ENCODE data around the gene DENND4B.
A peak's percentile ranks its signal among the peaks of the same experiment; 100 is the strongest.

DENND4B gene

DNA sequence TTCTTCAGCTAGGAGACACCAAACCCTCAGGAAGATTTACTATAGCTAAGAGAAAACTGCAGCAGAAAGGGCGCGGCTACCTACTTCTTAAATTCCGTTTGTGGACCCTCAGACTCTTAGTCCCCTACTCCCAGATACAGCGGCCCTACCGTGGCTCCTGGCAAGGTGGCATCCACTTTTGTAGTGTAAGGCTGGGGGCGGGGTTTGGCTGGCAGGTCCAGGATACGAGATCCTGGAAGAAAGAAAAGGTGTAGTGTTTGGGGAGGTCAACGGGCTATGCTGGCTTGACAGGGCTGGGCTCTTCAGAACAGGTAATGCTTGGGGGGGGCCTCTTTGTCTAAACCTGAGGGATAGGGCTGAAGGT, 21.5 kb upstream of the DENND4B start:
- Histone ChIP-seq H3K27ac (ENCODE audit: low read depth, low read length) (peak overlapping the region; percentile 73), H3K27me3 (ENCODE audit: control insufficient read depth in 1 of 2, insufficient read depth in 2 of 2, low read length in 2 of 2) (no peaks in the 10 kb centered on the region), H3K4me3 (ENCODE audit: low read depth in 1 of 2, low read length in 2 of 2) (peak overlapping the region; percentile 66 to 93), H3K9ac (ENCODE audit: low read length) (peak overlapping the region; percentile 44), H3K4me1 (ENCODE audit: insufficient read depth, low read length) (peaks cover 29% of the 10 kb centered on the region), H3K36me3 (ENCODE audit: insufficient read depth, low read length) (no peaks in the 10 kb centered on the region), H3K9me3 (ENCODE audit: low read length) (no peaks in the 10 kb centered on the region)

DNA sequence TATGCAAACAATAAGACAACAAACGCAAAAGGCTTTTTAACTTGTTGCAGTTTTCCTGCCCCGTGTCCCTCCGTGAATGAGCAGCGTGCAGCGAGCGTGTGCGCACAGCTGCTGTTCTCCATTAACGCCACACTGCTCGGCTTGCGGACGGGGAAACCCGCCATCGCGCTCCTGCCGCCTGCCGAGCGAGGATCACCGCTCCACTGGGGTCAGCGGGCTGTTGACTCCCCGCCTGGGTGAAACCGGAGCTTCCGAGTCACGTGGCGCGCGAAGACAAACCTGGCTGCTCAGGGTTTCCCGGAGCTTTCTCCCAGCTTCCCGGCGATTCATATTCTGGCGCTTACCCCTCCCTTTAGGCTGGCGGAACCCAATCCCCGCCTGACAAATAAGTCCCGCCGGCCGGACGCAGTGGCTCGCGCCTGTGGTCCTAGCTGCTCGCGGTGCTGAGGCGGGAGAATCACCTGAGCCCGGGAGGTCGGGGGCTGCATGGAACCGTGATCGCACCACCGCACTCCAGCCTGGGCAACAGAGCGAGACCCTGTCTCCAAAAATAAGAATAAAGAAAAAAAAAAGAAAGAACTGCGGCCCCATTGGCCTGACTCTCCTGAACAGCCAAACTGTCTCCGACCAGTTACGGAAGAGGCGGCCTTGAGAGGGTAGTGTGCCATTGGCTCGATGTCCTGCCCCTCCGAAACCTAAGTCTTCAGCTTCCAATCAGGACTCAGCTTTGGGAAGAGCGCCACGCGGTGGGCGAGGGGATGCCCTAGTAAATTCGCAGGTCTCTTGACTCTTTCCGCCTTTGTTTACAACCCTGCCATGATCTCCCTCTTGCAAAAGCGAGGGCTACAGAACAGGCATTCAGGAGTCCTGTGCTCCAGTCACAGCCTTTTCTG, 20.8 kb upstream of the DENND4B start, which contains the start of gene CREB3L4:
Gene CREB3L4, plus strand, starts transcription at position 796 of the 893 bp plus-strand sequence. CDS start 624 bp downstream, outside the sequence.
- peaks cover 35% of the 10 kb centered on the region for H3K4me1 ChIP-seq (ENCODE audit: insufficient read depth, low read length)
- peak within 1 kb of the TSS; percentile 73 for H3K27ac ChIP-seq (ENCODE audit: low read depth, low read length)
- no peaks in the 10 kb centered on the region for H3K36me3 ChIP-seq (ENCODE audit: insufficient read depth, low read length)
- no peaks in the 10 kb centered on the region for H3K9me3 ChIP-seq (ENCODE audit: low read length)
- H3K27me3 ChIP-seq (ENCODE audit: control insufficient read depth in 1 of 2, insufficient read depth in 2 of 2, low read length in 2 of 2), result no peaks in the 10 kb centered on the region
- peak within 1 kb of the TSS; percentile 66 to 93 for H3K4me3 ChIP-seq (ENCODE audit: low read depth in 1 of 2, low read length in 2 of 2)
- H3K9ac ChIP-seq (ENCODE audit: low read length), result peak within 1 kb of the TSS; percentile 44

DNA sequence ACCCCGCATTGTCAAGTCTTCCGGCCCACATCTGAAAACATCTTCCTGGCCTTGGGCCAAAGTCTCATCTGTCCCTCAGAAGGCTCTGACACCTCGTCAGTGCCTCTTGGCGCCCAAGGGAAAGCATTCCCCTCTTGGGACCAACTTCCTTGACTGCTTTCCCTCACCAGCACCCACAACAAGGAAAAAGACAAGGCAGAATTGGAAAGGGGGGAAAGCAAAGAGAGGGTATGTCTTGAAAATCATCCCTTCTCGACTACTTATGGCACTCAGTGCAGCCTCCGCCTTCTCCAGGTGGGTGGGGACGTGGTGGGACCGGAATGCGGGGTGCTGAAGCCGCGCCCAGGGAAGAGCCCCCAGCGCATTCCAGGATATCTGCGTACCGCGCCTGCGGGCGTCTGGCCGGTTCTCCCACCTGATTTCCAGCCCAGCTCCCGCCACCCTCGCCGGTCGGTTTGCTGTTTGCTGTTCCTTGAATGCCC, 17.4 kb upstream of the DENND4B start:
- Histone ChIP-seq H3K4me3 (ENCODE audit: low read depth in 1 of 2, low read length in 2 of 2) (peak overlapping the region; percentile 67 to 79), H3K27me3 (ENCODE audit: control insufficient read depth in 1 of 2, insufficient read depth in 2 of 2, low read length in 2 of 2) (no peaks in the 10 kb centered on the region), H3K9ac (ENCODE audit: low read length) (peak overlapping the region; percentile 85), H3K36me3 (ENCODE audit: insufficient read depth, low read length) (peaks cover 18% of the 10 kb centered on the region), H3K9me3 (ENCODE audit: low read length) (no peaks in the 10 kb centered on the region), H3K4me1 (ENCODE audit: insufficient read depth, low read length) (peaks cover 57% of the 10 kb centered on the region), H3K27ac (ENCODE audit: low read depth, low read length) (peak overlapping the region; percentile 93)

DNA sequence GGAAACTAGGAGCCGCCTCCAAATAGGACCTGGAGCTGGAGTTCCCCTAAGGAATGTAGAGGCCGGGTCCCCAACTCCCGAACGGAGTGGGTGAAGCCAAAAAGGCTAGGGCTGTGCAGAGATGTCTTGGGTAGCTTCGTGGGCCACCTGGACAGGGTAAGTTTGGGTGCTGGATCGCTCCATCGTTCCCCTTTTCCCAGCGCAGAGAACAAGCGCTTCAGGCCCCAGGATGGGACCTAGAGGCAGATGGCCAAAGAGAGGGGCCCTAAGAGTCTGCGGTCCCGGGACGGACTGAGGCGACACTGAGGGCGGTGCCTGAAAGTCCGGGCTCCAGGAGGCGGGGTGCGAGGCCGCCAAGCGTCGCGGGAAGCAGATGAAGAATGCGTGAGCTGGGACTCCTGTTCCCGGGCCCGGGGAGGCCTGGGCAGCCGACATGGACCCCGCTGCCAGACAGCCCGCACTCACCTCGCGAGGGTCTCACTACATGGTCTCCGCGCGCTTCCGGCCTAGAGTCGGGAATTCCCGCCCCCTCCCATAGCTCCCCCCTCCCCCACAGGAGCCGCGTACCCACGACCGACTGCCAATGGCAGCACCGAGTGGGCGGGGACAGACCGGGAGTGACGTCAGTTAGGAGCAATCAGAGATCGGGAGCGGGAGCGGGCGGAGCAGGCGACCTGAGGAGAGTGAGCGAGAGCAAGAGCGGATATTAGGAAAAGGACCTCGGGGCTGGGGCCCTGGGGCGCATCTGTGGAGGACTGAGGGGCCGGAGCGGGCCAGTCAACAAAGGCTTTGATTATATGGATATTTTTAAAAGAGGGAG, 16.7 kb upstream of the DENND4B start, which contains the start of gene SLC39A1:
Gene SLC39A1, minus strand, starts transcription at position 508 of the 820 bp plus-strand sequence. CDS start 822 bp downstream, outside the sequence.
- H3K36me3 ChIP-seq (ENCODE audit: insufficient read depth, low read length), result peaks cover 18% of the 10 kb centered on the region
- H3K27ac ChIP-seq (ENCODE audit: low read depth, low read length), result peak within 1 kb of the TSS; percentile 93
- peak within 1 kb of the TSS; percentile 85 for H3K9ac ChIP-seq (ENCODE audit: low read length)
- H3K4me1 ChIP-seq (ENCODE audit: insufficient read depth, low read length), result peaks cover 53% of the 10 kb centered on the region
- H3K4me3 ChIP-seq (ENCODE audit: low read depth in 1 of 2, low read length in 2 of 2), result peak within 1 kb of the TSS; percentile 67 to 79
- H3K27me3 ChIP-seq (ENCODE audit: control insufficient read depth in 1 of 2, insufficient read depth in 2 of 2, low read length in 2 of 2), result no peaks in the 10 kb centered on the region
- no peaks in the 10 kb centered on the region for H3K9me3 ChIP-seq (ENCODE audit: low read length)

DNA sequence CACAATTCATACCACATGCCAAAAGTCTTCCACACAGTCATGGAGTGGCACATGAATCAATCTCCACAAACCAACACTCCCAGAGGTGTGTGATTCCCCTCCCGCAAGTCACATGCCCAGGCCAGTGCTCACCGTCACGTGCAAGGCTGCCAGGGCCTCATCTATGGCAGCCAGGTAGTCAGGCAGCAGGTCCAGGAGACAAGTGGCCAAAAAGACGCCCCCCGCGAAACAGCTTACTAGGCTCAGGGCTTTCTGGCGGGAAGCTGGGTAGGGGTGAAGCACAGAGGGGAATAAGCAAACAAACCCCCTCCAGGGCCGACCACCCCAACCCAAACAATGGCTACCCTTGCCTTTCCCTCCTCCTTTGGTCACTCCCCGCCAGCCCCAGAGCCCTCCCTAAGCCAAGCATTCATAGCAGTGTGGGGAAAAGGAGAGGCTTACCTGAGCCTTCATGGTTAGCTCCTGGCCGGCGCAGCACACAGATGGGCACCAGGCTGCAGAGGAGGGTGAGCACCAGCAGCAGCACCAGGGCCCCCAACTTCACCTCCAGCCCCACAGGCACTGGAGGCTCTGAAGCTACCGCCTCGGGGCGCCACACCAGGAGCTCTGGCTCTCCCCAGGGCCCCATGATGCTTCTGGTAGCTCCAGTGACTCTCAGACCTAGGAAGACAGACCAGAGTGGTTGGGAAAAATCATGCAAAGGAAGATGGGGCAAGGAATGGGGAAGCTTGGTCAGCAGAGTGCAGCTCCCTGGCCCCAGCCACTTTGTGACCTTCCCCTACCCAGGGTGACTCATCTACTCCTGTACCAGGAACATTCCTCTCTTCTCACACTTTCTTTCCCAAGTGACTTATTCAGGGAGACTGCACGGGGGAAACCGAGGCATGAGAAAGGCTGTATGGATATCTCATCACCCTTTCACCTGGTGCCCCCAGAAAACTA, 15.8 kb upstream of the DENND4B start:
- H3K4me3 ChIP-seq (ENCODE audit: low read depth in 1 of 2, low read length in 2 of 2), result peak overlapping the region; percentile 67 to 79
- H3K9me3 ChIP-seq (ENCODE audit: low read length), result no peaks in the 10 kb centered on the region
- H3K27ac ChIP-seq (ENCODE audit: low read depth, low read length), result peak overlapping the region; percentile 93
- peaks cover 18% of the 10 kb centered on the region for H3K36me3 ChIP-seq (ENCODE audit: insufficient read depth, low read length)
- H3K27me3 ChIP-seq (ENCODE audit: control insufficient read depth in 1 of 2, insufficient read depth in 2 of 2, low read length in 2 of 2), result no peaks in the 10 kb centered on the region
- peak overlapping the region; percentile 82 for H3K9ac ChIP-seq (ENCODE audit: low read length)
- H3K4me1 ChIP-seq (ENCODE audit: insufficient read depth, low read length), result peaks cover 52% of the 10 kb centered on the region

DNA sequence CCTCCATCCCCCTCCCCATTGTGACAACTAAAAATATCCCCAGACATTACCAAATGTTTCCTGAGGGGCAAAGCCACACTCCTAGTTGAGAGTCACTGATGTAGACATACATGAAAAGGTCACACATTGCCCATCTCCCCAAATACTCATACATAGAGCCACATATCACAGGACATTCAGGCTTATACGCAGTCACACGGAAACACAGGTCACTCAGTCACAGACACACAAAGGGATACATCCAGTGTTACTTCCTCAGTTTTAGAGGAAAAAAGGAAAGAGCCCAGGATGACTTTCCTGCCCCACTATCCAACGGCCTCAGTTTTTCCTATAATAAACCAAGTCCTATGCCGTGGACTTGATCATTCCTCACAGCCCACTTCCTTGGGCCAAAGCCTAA, 14.9 kb upstream of the DENND4B start:
- Histone ChIP-seq H3K9ac (ENCODE audit: low read length) (no peak overlapping the region), H3K36me3 (ENCODE audit: insufficient read depth, low read length) (peaks cover 18% of the 10 kb centered on the region), H3K27me3 (ENCODE audit: control insufficient read depth in 1 of 2, insufficient read depth in 2 of 2, low read length in 2 of 2) (no peaks in the 10 kb centered on the region), H3K4me1 (ENCODE audit: insufficient read depth, low read length) (peaks cover 57% of the 10 kb centered on the region), H3K4me3 (ENCODE audit: low read depth in 1 of 2, low read length in 2 of 2) (peak overlapping the region in 1 of 2 donors; percentile 79), H3K27ac (ENCODE audit: low read depth, low read length) (no peak overlapping the region), H3K9me3 (ENCODE audit: low read length) (no peaks in the 10 kb centered on the region)

DNA sequence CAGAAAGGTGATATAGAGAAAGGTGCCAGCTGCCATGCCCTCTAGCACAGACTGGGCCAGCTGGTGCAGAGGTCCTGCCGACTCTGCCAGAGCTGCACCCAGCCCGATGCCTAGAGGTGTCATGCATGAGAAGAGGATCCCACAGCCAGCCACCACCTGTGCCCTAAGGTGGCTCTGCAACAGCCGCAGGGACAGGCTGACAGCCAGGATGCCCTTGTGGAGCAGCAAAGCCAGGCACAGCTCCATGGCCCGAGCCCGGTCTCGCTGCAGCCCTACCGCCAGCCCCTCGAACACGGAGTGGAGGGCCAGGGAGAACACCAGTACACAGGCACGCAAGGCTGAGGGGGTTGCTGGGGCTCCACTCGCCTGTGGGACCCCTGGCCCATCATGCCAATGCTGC, 13.7 kb upstream of the DENND4B start:
- no peaks in the 10 kb centered on the region for H3K9me3 ChIP-seq (ENCODE audit: low read length)
- H3K4me1 ChIP-seq (ENCODE audit: insufficient read depth, low read length), result peaks cover 60% of the 10 kb centered on the region
- H3K27ac ChIP-seq (ENCODE audit: low read depth, low read length), result peak overlapping the region; percentile 6
- no peak overlapping the region for H3K9ac ChIP-seq (ENCODE audit: low read length)
- H3K4me3 ChIP-seq (ENCODE audit: low read depth in 1 of 2, low read length in 2 of 2), result no peak overlapping the region
- peaks cover 18% of the 10 kb centered on the region for H3K36me3 ChIP-seq (ENCODE audit: insufficient read depth, low read length)
- no peaks in the 10 kb centered on the region for H3K27me3 ChIP-seq (ENCODE audit: control insufficient read depth in 1 of 2, insufficient read depth in 2 of 2, low read length in 2 of 2)

DNA sequence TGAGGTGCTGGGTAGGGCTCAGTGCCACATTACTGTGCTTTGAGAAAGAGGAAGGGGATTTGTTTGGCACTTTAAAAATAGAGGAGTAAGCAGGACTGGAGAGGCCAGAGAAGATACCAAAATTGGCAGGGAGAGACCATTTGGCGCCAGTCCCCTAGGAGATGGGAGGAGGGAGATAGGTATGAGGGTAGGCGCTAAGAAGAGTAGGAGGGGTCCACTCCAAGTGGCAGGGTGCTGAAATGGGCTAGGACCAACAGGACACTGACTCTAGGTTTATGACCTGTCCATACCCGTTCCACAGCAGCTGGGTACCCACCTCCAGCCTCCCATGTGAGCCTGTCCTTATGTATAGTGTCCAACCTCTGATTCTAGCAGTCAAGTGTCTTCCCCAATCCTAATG, 12.9 kb upstream of the DENND4B start:
- H3K4me3 ChIP-seq (ENCODE audit: low read depth in 1 of 2, low read length in 2 of 2), result no peak overlapping the region
- no peaks in the 10 kb centered on the region for H3K9me3 ChIP-seq (ENCODE audit: low read length)
- H3K27me3 ChIP-seq (ENCODE audit: control insufficient read depth in 1 of 2, insufficient read depth in 2 of 2, low read length in 2 of 2), result no peaks in the 10 kb centered on the region
- peaks cover 57% of the 10 kb centered on the region for H3K4me1 ChIP-seq (ENCODE audit: insufficient read depth, low read length)
- H3K9ac ChIP-seq (ENCODE audit: low read length), result no peak overlapping the region
- peak overlapping the region; percentile 61 for H3K27ac ChIP-seq (ENCODE audit: low read depth, low read length)
- H3K36me3 ChIP-seq (ENCODE audit: insufficient read depth, low read length), result peaks cover 23% of the 10 kb centered on the region

DNA sequence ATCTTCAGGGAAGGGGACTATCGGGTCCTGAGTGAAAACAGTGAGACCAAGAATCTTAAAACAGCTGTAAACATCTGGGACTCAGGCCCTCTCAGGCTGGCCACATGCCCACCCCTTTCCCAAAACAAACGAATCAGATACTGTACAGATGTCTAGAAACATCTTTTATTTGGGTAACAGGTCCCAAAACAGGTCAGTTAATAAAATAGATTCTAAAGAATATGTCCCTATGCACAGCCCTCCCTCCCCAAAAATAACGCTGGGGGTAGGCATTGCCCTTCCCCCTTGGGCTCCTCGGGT, 12.4 kb upstream of the DENND4B start:
- no peak overlapping the region for H3K9ac ChIP-seq (ENCODE audit: low read length)
- no peaks in the 10 kb centered on the region for H3K27me3 ChIP-seq (ENCODE audit: control insufficient read depth in 1 of 2, insufficient read depth in 2 of 2, low read length in 2 of 2)
- H3K4me3 ChIP-seq (ENCODE audit: low read depth in 1 of 2, low read length in 2 of 2), result peak overlapping the region in 1 of 2 donors; percentile 96
- no peaks in the 10 kb centered on the region for H3K9me3 ChIP-seq (ENCODE audit: low read length)
- H3K36me3 ChIP-seq (ENCODE audit: insufficient read depth, low read length), result peaks cover 28% of the 10 kb centered on the region
- H3K27ac ChIP-seq (ENCODE audit: low read depth, low read length), result peak overlapping the region; percentile 61
- peaks cover 52% of the 10 kb centered on the region for H3K4me1 ChIP-seq (ENCODE audit: insufficient read depth, low read length)

DNA sequence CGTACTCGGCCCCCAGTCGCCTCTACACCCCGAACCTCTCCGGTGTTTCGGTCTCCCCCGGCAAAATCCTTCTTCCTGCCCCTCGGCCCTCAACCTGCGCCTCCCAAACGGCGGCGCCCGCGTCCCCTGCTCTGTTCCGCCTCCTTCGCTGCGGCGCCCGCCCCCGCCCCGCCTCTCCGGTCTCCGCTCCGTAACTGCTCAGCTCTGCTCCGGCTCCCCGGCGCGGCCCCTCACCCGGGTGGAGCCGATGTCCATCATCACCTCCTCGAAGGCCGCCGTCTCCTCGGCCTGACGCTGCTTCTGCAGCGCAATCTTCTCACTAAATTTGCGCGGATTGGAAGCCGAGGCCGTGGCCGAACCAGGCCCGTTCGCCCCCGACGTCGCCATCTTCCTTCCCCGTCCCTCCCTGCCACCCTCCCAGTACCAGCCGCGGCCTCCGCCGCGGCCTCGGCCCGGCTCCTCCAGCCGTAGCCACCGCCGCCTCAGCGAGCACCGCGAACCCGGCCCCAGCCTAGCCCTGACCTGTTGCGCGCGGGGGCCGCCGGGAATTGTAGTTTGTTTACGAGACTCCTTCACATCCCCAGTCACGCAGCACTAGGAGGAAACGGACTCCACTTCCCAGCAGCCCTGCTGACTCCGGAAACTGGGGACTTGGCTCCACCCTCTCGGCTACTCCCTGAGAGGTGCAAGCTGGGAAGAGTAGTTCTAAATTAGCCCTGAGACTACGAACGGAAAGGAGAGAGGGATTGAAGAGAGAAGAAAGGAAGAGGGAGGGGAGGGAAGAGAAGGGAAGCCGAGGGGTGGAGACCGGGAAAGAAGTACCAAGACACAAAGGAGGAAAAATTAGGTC, 11.8 kb upstream of the DENND4B start, which contains the start of gene CRTC2:
Gene CRTC2, minus strand, starts transcription at position 502 of the 850 bp plus-strand sequence. Its CDS starts 115 bp downstream, at position 387.
- Histone ChIP-seq H3K27me3 (ENCODE audit: control insufficient read depth in 1 of 2, insufficient read depth in 2 of 2, low read length in 2 of 2) (no peaks in the 10 kb centered on the region), H3K4me3 (ENCODE audit: low read depth in 1 of 2, low read length in 2 of 2) (peak within 1 kb of the TSS; percentile 88 to 96), H3K4me1 (ENCODE audit: insufficient read depth, low read length) (peaks cover 50% of the 10 kb centered on the region), H3K9ac (ENCODE audit: low read length) (peak within 1 kb of the TSS; percentile 88), H3K27ac (ENCODE audit: low read depth, low read length) (peak within 1 kb of the TSS; percentile 87), H3K36me3 (ENCODE audit: insufficient read depth, low read length) (peaks cover 34% of the 10 kb centered on the region), H3K9me3 (ENCODE audit: low read length) (no peaks in the 10 kb centered on the region)
